NCI-H345 (cell line): ENCODE results near the gene GPR176.

ENCODE experiments used
- DNase-seq: peaks from one replicate; lab custom pipeline; 2025; lab: John Stamatoyannopoulos, UW

Gene GPR176

GRCh38 chr15:39804026-39804425 is 116.0 kb downstream of the GPR176 start:
- DNase-seq: no peak

GRCh38 chr15:39803016-39803415 is 117.0 kb downstream of the GPR176 start:
- no peak for DNase-seq

- DNase-seq: peak; percentile 2
Observed at GRCh38 chr15:39801641-39802309, 118.3 kb downstream of the GPR176 start.

- DNase-seq: no peak
Observed at GRCh38 chr15:39799552-39800011, 120.5 kb downstream of the GPR176 start.

- DNase-seq: no peak
Observed at GRCh38 chr15:39798382-39798781, 121.7 kb downstream of the GPR176 start.

- no peak for DNase-seq
Observed at GRCh38 chr15:39797407-39797806, 122.7 kb downstream of the GPR176 start.

GRCh38 chr15:39796601-39797000 is 123.5 kb downstream of the GPR176 start:
- DNase-seq: no peak

- no peak for DNase-seq
Observed at GRCh38 chr15:39795486-39795885, 124.6 kb downstream of the GPR176 start.

- no peak for DNase-seq
Observed at GRCh38 chr15:39794954-39795353, 125.1 kb downstream of the GPR176 start.

GRCh38 chr15:39793923-39794322 is 126.1 kb downstream of the GPR176 start:
- DNase-seq: no peak

- DNase-seq: no peak
Observed at GRCh38 chr15:39792844-39793335, 127.2 kb downstream of the GPR176 start.

GRCh38 chr15:39792025-39792843 is 127.8 kb downstream of the GPR176 start:
- DNase-seq: no peak

GRCh38 chr15:39789736-39790135 is 130.3 kb downstream of the GPR176 start:
- no peak for DNase-seq

GRCh38 chr15:39788800-39789565 is 131.1 kb downstream of the GPR176 start:
- no peak for DNase-seq

GRCh38 chr15:39788108-39788507 is 132.0 kb downstream of the GPR176 start:
- DNase-seq: no peak

GRCh38 chr15:39787479-39787878 is 132.6 kb downstream of the GPR176 start:
- no peak for DNase-seq

- peak; percentile 62 for DNase-seq
Observed at GRCh38 chr15:39786447-39787056, 133.5 kb downstream of the GPR176 start.

GRCh38 chr15:39785841-39786240 is 134.2 kb downstream of the GPR176 start:
- DNase-seq: peak; percentile 10

GRCh38 chr15:39785139-39785538 is 134.9 kb downstream of the GPR176 start:
- peak; percentile 12 for DNase-seq

GRCh38 chr15:39784638-39785037 is 135.4 kb downstream of the GPR176 start:
- DNase-seq: no peak

GRCh38 chr15:39784125-39784524 is 135.9 kb downstream of the GPR176 start:
- no peak for DNase-seq

GRCh38 chr15:39783244-39783820 is 136.7 kb downstream of the GPR176 start:
- DNase-seq: no peak
